Liver (tissue), 3 donors: ENCODE data around the gene CSRNP2.

Experiments used
- ATF3 ChIP-seq: IDR thresholded peaks from 2 replicates; pipeline ENCODE4 v1.6.1; 2016; ENCODE audit warnings: antibody characterized with exemption
- CTCF ChIP-seq: fragments of 150-350 bp; IDR thresholded peaks from 2 replicates; pipeline ENCODE4 v1.5.1; 2017; ENCODE audit warnings: improper control_type of control experiment, low read depth, low read length; ENCODE audit not compliant: missing input control
- HNF4A ChIP-seq, 2 donors: conservative IDR thresholded peaks; 2 replicates each; pipeline ENCODE4 v1.6.1; 2016; ENCODE audit warnings: antibody characterized with exemption in 2 of 2, mild to moderate bottlenecking in 2 of 2
- JUND ChIP-seq, 2 donors: IDR thresholded peaks; 2 replicates each; pipeline ENCODE4 v1.6.1; 2016; ENCODE audit warnings: antibody characterized with exemption in 2 of 2
- MAX ChIP-seq: IDR thresholded peaks from 2 replicates; pipeline ENCODE4 v1.6.1; 2016; ENCODE audit warnings: antibody characterized with exemption
- RAD21 ChIP-seq, 2 donors: IDR thresholded peaks; 2 replicates each; pipeline ENCODE4 v1.6.1; 2016; ENCODE audit warnings: antibody characterized with exemption in 2 of 2, mild to moderate bottlenecking in 2 of 2
- REST ChIP-seq: IDR thresholded peaks from 2 replicates; pipeline ENCODE4 v1.6.1; 2016; ENCODE audit warnings: antibody characterized with exemption, mild to moderate bottlenecking
- SP1 ChIP-seq: IDR thresholded peaks from 2 replicates; pipeline ENCODE4 v1.6.1; 2018; ENCODE audit warnings: antibody characterized with exemption, mild to moderate bottlenecking
- donor health status: healthy.
- donor health status: healthy.

DNA sequence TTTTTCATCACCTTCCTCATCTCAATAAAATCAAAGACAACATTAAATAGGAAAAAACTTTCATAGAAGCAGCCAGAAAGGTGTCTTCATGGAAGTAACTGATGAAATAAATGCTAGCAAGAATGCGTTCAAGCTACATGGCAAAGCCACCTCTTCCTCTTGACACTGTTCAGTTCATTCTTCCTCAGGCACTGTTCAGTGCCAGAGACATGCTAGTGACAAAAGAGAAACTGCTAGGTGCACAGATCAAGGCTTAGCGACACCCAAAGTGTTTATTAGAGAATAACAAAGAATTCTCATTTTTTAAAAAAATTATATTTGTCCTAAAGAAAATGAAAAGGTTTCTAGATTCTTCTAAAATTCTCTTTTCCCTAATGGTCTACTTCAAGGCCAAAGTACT, 64.4 kb downstream of the CSRNP2 start:
- no peak for TF ChIP-seq CTCF
- TF ChIP-seq JUND (IDR thresholded peaks at IDR 0.05) = no peak
- no peak for TF ChIP-seq ATF3
- TF ChIP-seq MAX = no peak
- no peak for TF ChIP-seq REST
- no peak for TF ChIP-seq RAD21 (IDR thresholded peaks at IDR 0.05)
- TF ChIP-seq SP1 = no peak
- TF ChIP-seq HNF4A (conservative IDR thresholded peaks at IDR 0.05) = no peak
